ENCODE measurements around the gene AGMAT. TPM values are rescaled to one million over a fixed set of nuclear protein-coding genes. Genes with fewer than 3 reads are reported as not detected.

AGMAT gene
- total and polyA plus RNA-seq, 2 of the 8 experiments (the other 6 are each of a cell fraction or from before 2014, with no cell fraction given) = 3.7 to 5.8 TPM

DNA sequence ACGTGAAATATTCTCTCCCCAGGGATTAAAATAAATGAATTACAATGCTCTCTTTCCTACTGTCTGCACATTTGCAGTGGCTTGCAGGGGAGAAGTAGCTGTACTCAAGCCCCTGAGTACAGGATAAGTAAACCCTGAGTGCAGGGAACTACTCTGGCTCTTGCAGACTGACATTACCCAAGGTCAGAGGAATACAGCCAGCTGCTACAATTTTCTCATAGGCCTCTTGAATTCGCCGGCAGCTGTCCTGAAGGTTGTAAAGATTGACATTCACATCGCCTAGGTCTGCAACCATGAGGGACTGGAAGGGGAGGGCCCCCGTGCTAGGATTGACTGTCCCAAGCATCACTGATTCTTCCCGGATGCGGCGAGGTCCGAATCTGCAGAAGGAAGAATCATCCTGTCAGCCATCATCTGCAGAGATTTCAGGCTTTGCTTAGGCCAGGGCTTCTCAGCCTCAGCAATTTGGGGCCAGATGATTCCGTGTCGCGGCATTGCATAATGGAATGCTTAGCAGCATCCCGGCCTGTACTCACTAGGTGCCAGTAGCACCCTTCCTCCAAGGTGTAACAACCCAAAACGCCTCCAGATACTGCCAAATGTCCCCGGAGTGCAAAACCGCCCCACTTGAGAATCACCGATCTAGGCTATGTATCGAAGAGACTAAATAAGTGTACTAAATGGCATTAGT, 1.7 kb downstream of the AGMAT start:
- FAIRE-seq (no peak), DNase-seq (ENCODE audit: low read depth in 1 of 2, low spot score in 2 of 2) (no peak)
- Histone ChIP-seq H3K79me2 (ENCODE audit: control insufficient read depth in 1 of 2, insufficient read depth in 2 of 2, low read length in 2 of 2) (no peaks in the 10 kb centered on the region), H3K4ac (replicated peaks; ENCODE audit: insufficient read length, low read depth, low read length) (no peak overlapping the region), H4K20me1 (replicated peaks in 1 of 2; ENCODE audit: control insufficient read depth in 1 of 2, insufficient read depth in 2 of 2, low read length in 2 of 2) (peaks cover 0 to 2% of the 10 kb centered on the region in 2 experiments), H2AK5ac (ENCODE audit: low read depth, low read length) (no peak overlapping the region), H2BK120ac (replicated peaks; ENCODE audit: low read depth, low read length) (no peak overlapping the region), H3K56ac (replicated peaks; ENCODE audit: insufficient read length, low read depth, low read length) (no peak overlapping the region), H3K4me3 (ENCODE audit: extremely low read depth in 1 of 4, insufficient read depth in 2 of 4, low read depth in 3 of 4, low read length in 4 of 4) (no peak overlapping the region), H4K5ac (ENCODE audit: insufficient read length, low read depth, low read length) (no peak overlapping the region), H2BK5ac (ENCODE audit: low read depth, low read length) (no peak overlapping the region), H3K4me1 (replicated peaks in 1 of 4; ENCODE audit: control insufficient read depth in 3 of 4, insufficient read depth in 4 of 4, low read length in 3 of 4) (no peaks in the 10 kb centered on the region), H2BK20ac (ENCODE audit: low read length) (no peak overlapping the region), H3K14ac (ENCODE audit: insufficient read length) (no peak overlapping the region), H3K36me3 (ENCODE audit: control insufficient read depth in 2 of 4, insufficient read depth in 4 of 4, low read length in 3 of 4) (no peaks in the 10 kb centered on the region), H2BK15ac (ENCODE audit: low read length) (no peak overlapping the region), H4K91ac (replicated peaks; ENCODE audit: insufficient read length, low read length) (no peak overlapping the region), H2AFZ (ENCODE audit: low read length) (no peak overlapping the region), H3K27ac (ENCODE audit: low read depth, low read length) (no peak overlapping the region), H3K23me2 (ENCODE audit: low read depth, low read length) (peaks cover 2% of the 10 kb centered on the region; the same call in 1 of the 2 replicates), H3K27me3 (replicated peaks in 1 of 4; ENCODE audit: control insufficient read depth in 3 of 4, extremely low read depth in 1 of 4, insufficient read depth in 3 of 4, low read length in 3 of 4) (no peaks in the 10 kb centered on the region), H3K9ac (replicated peaks in 1 of 4; ENCODE audit: extremely low read depth in 1 of 4, low read depth in 3 of 4, low read length in 3 of 4) (no peak overlapping the region), H4K8ac (ENCODE audit: extremely low read depth, insufficient read depth, low read length) (no peak overlapping the region), H3K9me3 (ENCODE audit: insufficient read depth in 2 of 2, low read depth in 1 of 2, low read length in 1 of 2) (no peaks in the 10 kb centered on the region), H3K23ac (ENCODE audit: insufficient read length) (no peak overlapping the region), H3K79me1 (ENCODE audit: low read depth, low read length) (no peaks in the 10 kb centered on the region), H2BK12ac (ENCODE audit: low read depth, low read length) (no peak overlapping the region), H3K18ac (ENCODE audit: extremely low read depth, low read length) (no peak overlapping the region), H3K4me2 (ENCODE audit: insufficient read depth in 1 of 2, low read depth in 2 of 2, low read length in 2 of 2) (no peak overlapping the region; a peak in 1 of 4 replicates)
- CTCF ChIA-PET (ENCODE audit: partially characterized antibody) = interaction anchor here (4.1 kb wide), 1 partner anchor 12 kb away, joined by 19 read pairs; no protein-coding TSS in a partner anchor
- WGBS, 2 experiments (ENCODE audit: extremely low coverage in 1 of 2, insufficient coverage in 1 of 2, insufficient read length in 1 of 2, insufficient replicate concordance in 2 of 2, low coverage in 1 of 2, low lambda C conversion rate in 2 of 2, missing lambda C conversion rate in 1 of 2) = 92% methylated on average over 18 of the region's 18 CpGs; no CpG with 5 or more reads in 1 of the 2 experiments
- POLR2A ChIA-PET (ENCODE audit: partially characterized antibody) = interaction anchor here (1.0 to 4.2 kb wide), 4 partner anchors 9 to 14 kb away, joined by 3 to 23 read pairs (median 8); no protein-coding TSS in a partner anchor
- TF ChIP-seq SIRT6 (IDR thresholded peaks at IDR 0.05; ENCODE audit: low read length) = no peak
- TF ChIP-seq CHD1 (IDR thresholded peaks at IDR 0.05; ENCODE audit: low read depth, low read length) = no peak
- no peak for TF ChIP-seq SP4 (IDR thresholded peaks at IDR 0.05; ENCODE audit: low read length)
- no peak for TF ChIP-seq ASH2L (IDR thresholded peaks at IDR 0.05; ENCODE audit: low read length)
- no peak for TF ChIP-seq YY1 (IDR thresholded peaks at IDR 0.05; ENCODE audit: low read depth, low read length)
- TF ChIP-seq, protein P1, sequence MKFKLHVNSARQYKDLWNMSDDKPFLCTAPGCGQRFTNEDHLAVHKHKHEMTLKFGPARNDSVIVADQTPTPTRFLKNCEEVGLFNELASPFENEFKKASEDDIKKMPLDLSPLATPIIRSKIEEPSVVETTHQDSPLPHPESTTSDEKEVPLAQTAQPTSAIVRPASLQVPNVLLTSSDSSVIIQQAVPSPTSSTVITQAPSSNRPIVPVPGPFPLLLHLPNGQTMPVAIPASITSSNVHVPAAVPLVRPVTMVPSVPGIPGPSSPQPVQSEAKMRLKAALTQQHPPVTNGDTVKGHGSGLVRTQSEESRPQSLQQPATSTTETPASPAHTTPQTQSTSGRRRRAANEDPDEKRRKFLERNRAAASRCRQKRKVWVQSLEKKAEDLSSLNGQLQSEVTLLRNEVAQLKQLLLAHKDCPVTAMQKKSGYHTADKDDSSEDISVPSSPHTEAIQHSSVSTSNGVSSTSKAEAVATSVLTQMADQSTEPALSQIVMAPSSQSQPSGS (IDR thresholded peaks at IDR 0.05; ENCODE audit: low read length) = no peak
- TF ChIP-seq CEBPB (IDR thresholded peaks at IDR 0.05; ENCODE audit: low read depth, low read length) = no peak
- no peak for TF ChIP-seq RXRA (IDR thresholded peaks at IDR 0.05; ENCODE audit: insufficient read depth, low read depth, low read length)
- no peak for TF ChIP-seq BRCA1 (IDR thresholded peaks at IDR 0.05; ENCODE audit: low read depth, low read length)
- no peak for TF ChIP-seq TAF1 (IDR thresholded peaks at IDR 0.05; ENCODE audit: low read depth, low read length)
